Skeletal muscle cell (primary cell): ENCODE data around the gene ZGPAT.
"Not testable (repeated sequence)": the region's sequence is repeated elsewhere in the genome, so short reads cannot be mapped to it uniquely, and the experiment has no call there.

Source experiments
- DNase-seq: peaks from one replicate; pipeline ENCODE4 v3.0.0-alpha.2; 2010; ENCODE audit warnings: low read depth
- H3K4me3 ChIP-seq: 2 replicates; pipeline ENCODE4 v1.5.1; 2011; ENCODE audit warnings: low read depth, mild to moderate bottlenecking, control low read depth, low read length, moderate library complexity

ZGPAT gene, protein sequence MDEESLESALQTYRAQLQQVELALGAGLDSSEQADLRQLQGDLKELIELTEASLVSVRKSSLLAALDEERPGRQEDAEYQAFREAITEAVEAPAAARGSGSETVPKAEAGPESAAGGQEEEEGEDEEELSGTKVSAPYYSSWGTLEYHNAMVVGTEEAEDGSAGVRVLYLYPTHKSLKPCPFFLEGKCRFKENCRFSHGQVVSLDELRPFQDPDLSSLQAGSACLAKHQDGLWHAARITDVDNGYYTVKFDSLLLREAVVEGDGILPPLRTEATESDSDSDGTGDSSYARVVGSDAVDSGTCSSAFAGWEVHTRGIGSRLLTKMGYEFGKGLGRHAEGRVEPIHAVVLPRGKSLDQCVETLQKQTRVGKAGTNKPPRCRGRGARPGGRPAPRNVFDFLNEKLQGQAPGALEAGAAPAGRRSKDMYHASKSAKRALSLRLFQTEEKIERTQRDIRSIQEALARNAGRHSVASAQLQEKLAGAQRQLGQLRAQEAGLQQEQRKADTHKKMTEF

DNA sequence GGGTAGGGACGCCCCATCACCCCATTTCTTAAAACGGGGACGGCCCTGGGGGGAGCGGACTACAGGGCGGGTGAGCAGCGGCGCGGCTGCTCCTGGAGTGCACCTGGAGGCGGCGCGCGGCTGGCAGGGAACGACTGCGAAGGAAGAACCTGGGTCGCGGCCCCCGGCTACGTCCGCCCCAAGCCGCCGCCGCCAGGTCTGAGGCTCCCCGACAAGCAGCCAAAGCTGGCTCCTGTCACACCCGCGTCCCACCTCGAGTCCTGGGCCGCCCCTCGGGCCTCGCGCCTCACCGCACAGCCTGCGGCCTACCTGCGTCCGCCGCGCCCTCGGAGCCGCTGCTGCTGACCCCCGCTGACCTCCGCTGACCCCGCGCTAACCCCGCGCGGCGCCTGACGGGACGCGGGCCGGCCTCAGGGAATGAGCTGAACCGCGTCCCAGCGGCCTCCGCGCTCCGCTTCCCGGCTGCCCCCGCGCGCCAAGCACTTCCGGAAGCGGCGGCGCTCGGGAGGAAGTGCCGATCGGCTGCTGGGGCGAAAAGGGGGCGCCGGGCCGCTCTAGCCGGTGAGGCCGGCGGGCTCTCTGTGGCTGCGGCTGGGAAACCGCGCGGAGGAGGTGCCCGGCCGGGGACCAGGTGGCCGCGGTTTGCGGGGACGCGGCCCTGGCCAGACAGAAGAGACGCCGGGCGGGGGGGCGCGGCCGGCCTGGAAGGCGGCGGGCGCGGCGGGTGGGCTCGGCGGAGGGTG, at the start of gene ZGPAT, which contains the start of gene ARFRP1:
Gene ZGPAT (plus strand): TSS at position 482 of the 743 bp plus-strand sequence. CDS start 542 bp downstream, outside the sequence.
Gene ARFRP1 (minus strand): TSS at position 419 of the 743 bp plus-strand sequence. CDS start 885 bp downstream, outside the sequence.
- H3K4me3 ChIP-seq = peak within 1 kb of the TSS; percentile 85
- no peak for DNase-seq

DNA sequence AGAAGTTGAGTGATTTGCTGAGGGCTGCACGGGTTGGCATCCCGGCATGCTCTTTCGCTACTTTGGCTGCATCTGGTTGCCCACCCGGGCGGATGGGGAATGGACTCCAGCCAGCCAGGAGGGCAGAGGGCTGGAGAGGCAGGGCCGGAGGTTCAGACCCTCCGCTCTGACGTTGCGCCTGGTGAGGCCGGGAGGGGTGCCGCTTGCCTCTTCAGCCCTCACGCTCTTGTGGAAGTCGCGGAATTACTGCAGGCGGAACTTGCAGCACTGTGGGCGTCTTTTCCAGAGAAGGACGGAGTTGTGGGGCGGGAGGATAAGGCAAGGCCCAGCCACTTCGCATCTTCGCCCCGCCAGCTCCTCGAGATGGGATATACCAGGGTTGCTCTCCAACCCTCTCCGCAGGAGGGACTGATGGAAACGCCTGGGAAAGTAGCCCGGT, 49.1 kb upstream of the ZGPAT start:
- peak; percentile 10 for DNase-seq
- H3K4me3 ChIP-seq = peak overlapping the region; percentile 73

DNA sequence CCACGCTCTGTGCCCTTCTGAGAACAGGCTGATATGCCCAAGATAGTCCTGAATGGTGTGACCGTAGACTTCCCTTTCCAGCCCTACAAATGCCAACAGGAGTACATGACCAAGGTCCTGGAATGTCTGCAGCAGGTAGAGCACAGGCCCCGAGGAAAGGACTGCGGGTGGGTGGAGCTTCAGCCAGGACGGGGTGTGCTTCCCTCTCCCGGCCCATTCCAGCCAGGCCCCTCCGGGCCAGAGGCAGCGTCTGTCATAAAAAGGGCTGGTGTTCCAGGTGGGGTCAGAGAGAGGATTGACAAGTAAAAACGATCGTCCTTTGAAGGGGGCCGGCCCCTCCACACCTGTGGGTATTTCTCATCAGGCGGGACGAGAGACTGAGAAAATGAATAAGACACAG, 48.5 kb upstream of the ZGPAT start:
- peak overlapping the region; percentile 73 for H3K4me3 ChIP-seq
- no peak for DNase-seq

DNA sequence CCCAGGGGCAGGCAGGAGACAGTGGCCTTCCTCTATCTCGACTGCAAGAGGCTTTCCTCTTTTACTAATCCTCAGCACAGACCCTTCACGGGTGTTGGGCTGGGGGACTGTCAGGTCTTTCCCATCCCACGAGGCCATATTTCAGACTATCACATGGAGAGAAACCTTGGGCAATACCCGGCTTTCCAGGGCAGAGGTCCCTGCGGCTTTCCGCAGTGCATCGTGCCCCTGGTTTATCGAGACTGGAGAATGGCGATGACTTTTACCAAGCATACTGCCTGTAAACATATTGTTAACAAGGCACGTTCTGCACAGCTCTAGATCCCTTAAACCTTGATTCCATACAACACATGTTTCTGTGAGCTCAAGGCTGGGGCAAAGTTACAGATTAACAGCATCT, 47.7 kb upstream of the ZGPAT start:
- H3K4me3 ChIP-seq, DNase-seq: not testable (repeated sequence)

DNA sequence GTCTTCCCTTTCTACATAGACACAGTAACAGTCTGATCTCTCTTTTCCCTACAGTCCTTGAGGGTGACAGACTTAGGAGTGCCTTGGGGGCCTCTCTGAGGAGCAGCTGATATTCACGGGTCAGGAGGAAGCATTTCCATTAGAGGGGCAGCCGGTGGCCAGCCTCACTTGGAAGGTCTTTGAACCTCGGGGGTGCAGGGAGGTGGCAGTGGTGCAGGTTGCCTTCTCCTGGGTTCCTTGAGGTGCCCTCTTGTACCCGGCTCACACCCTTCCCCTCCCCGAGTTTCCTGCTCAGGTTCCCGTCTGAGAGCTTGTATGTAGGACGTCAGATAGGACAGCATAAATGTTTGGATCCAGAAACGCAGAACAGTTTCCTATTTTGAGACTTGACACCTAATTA, 47.2 kb upstream of the ZGPAT start:
- H3K4me3 ChIP-seq = no peak overlapping the region
- DNase-seq = no peak

DNA sequence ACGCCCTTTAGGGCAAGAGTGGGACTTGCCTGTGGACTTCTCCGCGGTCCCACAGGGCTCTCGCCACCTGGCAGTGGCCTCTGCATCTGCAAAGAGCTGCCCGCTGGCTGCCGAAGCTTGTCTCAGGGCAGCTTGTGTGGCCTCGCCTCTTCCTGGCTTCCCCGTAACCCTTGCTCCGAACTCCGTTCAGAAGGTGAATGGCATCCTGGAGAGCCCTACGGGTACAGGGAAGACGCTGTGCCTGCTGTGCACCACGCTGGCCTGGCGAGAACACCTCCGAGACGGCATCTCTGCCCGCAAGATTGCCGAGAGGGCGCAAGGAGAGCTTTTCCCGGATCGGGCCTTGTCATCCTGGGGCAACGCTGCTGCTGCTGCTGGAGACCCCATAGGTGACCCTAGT, 46.7 kb upstream of the ZGPAT start:
- no peak overlapping the region for H3K4me3 ChIP-seq
- no peak for DNase-seq

DNA sequence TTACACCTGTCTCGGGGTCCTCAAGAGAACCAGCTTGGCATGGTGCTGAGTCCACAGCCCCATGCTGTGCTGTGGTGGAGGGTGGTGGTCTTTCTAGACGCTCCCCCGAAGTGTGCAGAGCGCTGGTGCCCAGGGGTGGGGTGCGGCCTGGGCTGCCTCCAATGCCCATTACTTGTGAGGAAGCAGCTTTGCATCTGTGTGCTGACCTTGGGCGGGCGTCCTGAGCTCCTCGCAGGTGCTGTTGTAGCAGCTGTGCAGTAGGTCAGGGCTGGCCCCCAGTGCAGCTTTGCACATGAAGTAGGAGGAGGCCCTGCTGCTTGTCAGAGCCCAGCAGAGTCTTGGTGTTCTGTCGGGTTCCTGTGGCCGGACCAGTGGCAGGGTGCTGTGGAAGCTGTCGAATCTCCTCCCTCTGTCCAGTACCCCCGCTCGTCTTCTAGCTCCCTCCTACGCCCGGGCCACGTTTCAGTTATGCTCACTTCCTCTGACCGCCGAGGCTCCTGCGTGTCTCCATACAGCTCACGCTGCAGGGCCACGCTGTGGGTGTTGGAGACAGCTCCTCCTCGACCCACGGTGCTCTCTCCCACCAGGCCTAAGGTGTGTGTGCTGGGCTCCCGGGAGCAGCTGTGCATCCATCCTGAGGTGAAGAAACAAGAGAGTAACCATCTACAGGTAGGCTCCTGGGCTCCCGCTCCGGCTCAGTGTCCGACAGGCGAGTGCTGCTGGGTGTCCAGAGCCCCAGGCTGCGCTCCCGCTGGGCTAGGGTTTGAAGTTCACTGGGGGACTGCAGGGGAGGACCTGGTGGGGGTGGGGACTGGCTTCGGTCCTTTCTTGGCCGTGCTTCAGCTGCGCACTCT, 45.7 kb upstream of the ZGPAT start:
- H3K4me3 ChIP-seq = no peak overlapping the region
- no peak for DNase-seq

DNA sequence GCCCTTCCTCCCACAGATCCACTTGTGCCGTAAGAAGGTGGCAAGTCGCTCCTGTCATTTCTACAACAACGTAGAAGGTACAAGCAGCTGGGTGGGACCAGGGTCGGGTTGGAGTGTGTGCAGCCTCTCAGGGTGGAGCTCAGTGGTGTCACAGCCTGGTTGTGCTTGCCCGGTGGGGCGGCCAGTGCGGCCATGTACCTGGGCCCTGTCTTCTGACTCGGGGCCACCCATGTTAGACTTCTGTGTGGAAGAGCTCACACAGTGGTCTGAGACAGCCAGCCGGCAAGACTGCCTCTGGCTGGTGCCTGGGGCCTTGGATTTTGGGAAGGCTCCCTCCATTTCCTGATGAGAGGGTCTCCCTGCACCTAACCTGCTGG, 45.0 kb upstream of the ZGPAT start:
- DNase-seq = no peak
- no peak overlapping the region for H3K4me3 ChIP-seq

DNA sequence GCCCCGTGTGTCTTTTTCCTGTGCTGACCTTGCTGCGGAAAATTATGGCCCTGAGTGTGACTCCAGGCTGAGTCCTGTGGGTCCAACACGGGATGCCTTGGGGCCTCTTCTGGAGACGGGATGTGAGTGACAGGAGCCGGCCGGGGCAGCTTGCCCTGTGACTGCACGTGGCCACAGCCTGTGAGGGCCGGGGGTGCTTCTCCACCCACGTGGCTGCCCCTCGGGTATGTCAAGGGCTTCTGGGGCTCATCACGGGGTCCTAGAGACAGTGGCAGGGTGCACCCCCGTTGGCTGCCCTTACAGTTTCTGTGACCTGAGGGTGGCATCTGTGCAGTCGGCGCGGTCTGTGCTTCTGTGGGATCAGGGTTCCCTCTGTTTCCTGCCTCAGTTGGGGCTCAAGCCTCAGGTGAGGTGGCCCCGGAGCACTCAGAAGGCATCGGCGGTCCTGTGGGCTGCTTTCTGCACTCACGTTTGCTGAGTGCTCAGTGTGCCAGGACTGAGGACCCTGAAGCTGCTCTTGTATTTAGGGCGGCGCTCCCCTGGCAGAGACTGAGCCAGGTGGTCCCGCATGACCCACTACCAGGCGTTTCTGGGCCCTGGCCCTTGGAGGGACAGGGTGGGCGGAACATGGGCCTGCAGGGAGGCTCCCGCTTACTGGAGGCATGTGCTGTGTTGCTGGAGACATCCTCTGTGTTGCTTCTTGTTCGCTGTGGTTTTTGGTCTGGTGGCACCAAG, 44.3 kb upstream of the ZGPAT start:
- no peak overlapping the region for H3K4me3 ChIP-seq
- DNase-seq = no peak

DNA sequence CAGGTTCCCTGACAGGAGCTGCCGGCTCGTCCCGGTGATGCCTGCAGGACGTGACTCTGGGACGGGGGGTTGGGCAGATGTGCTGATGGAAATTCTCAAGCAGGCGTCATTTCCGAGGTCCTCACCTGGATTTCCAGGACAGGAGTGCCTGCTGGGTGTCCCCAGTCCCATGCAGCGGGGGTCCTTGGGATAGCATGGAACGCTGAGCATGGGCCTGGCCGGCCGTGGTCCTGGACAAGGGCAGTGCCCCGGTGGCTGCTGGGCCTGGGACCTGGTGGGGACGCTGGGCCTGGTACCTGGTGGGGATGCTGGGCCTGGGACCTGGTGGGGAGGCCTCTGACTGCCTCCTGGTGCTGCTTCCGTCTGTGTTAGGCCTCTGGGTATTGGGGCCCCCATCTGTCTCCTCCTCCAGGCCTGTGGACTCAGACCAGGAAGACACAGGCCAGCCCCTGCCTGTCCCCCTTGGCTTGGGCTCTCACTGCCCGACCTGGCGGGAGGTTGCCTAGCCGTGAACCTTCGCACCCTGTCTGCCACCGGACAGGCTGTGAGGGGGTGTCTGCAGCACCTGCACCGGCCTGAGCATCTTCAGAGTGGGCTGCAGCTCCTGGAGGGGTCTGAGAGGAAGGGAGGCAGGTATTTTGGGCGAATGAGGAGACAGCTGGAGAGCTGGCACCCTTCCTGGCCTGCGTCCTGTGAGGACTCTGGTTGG, 43.5 kb upstream of the ZGPAT start:
- no peak overlapping the region for H3K4me3 ChIP-seq
- no peak for DNase-seq

DNA sequence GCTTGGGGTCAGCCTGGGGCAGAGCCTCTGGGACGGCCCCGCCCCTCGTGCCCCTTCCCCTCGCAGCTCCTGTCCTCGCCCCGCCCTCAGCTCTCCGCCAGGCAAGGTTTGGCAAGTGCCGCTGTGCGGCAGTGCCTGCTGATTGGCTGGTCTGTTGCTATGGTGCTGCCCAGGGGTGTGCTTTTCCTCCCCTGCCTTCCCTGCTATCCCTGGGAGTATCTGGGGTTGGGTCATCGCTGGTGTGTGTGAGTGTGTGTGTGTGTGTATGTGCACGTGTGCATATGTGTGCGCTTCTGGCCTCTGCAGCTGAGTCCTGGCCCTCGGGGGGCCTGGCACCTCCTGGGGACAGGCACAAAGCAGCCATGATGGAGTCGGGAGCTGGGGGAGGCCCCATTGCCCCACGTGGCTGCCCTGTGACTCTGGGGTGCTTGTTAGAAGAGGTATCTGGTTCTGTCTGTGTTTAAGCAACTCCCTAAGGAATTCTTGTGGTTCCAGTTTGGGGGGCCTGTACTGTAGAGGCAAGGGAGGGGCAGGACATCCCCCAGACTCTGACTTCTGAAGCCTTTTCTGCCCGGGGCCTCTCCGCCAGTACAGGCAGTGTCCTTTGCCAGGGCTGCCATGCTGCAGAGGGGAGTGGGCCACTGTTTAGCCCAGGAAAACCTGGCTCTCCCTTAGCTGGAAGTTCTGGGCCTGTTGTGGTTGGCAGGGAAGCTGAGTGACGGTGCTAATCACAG, 42.8 kb upstream of the ZGPAT start:
- DNase-seq = no peak
- no peak overlapping the region for H3K4me3 ChIP-seq

DNA sequence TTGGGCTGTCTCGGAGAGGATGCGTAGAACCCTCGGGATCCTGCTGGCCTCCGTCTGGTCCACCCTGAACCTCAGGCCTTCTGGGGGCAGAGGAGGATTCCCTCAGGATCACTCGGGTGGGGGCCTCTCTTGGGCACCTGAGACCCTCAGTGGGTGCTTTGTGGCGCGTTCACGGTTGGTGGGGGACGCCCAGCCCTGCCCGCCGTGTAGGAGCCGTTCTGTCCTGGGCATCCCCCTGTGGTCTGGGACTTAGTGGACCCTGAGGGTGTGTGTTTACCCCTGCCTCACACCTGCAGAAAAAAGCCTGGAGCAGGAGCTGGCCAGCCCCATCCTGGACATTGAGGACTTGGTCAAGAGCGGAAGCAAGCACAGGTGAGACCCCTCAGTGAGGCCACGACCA, 42.1 kb upstream of the ZGPAT start:
- no peak overlapping the region for H3K4me3 ChIP-seq

DNA sequence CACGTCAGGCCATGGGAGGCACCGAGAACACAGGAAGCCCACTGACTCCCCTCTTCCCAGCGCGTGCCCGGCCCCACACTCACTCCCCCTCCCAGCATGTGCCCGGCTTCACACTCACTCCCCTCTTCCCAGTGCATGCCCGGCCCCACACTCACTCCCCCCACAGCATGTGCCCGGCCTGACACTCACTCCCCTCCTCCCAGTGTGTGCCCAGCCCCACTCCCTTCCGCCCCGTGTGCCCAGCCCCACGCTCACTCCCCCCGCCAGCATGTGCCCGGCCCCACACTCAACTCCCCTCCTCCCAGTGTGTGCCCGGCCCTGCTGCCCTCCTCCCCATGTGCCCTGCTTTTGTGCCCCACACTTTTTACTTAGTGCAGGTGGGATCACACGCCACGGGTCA, 40.0 kb upstream of the ZGPAT start:
- no peak for DNase-seq
- no peak overlapping the region for H3K4me3 ChIP-seq

More for the DNA sequence above, 42.1 kb upstream of the ZGPAT start:
- DNase-seq = no peak

DNA sequence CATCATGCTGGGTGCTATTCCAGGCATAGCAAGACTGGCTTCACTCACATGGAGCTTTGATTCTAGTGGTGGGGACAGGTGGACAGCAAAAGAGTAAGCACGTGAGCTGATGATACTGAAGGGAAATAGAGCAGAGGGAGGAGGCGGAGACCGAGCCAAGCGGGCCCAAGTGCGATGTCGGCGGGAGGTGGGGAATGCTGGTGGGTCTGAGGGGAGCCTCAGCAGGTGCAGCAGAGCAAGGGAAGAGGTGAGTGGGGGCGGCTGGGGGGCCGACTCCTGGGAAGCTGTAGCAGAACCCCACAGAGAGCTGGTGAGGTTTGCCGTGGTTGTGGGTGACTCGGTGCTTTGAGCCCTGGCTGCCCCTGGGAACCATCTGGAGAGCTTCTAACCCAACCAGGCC, 39.5 kb upstream of the ZGPAT start:
- H3K4me3 ChIP-seq = no peak overlapping the region
- no peak for DNase-seq

DNA sequence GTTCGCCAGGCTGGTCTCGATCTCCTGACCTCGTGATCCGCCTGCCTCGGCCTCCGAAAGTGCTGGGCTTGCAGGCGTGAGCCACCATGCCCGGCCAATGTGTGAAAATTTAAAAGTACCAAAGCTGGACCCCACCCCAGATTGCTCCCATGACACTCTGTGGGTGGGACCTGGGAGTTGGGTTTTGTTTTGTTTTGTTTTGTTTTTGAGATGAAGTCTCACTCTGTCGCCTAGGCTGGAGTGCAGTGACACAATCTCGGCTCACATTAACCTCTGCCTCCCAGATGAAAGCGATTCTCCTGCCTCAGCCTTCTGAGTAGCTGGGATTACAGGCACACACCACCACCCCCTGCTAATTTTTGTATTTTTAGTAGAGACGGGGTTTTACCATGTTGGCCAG, 36.1 kb upstream of the ZGPAT start:
- not testable (repeated sequence) for DNase-seq, H3K4me3 ChIP-seq

DNA sequence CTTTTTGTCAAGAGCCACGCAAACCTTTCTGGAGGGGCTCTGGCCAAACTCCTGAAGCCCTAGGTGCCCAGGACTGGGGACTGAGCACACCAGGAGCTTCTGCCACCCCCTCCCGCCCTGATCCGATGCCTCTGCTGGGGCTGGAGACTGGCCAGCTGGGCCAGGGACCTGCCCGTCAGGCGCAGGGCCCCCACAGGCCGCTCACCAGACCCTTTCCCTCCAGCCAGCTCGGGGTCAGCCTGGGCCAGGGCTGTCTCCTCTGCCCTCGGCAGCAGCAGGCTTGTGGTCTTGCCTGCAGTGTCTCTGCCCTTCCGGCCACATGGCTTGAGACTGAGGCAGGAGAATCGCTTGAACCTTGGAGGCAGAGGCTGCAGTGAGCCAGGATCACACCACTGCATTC, 35.2 kb upstream of the ZGPAT start:
- no peak overlapping the region for H3K4me3 ChIP-seq
- no peak for DNase-seq

DNA sequence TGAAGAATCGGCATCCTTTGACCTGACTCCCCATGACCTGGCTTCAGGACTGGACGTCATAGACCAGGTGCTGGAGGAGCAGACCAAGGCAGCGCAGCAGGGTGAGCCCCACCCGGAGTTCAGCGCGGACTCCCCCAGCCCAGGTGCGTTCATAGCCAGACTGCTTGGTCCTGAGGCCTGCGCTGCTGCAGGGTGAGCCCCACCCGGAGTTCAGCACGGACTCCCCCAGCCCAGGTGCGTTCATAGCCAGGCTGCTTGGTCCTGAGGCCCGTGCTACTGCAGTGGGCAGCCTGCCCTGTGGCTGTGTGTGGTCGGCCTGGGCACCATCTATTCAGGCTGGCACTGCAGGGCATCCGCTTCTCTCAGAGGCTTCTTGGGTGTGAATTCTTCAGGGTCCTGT, 33.9 kb upstream of the ZGPAT start:
- no peak overlapping the region for H3K4me3 ChIP-seq
- no peak for DNase-seq
